ENCODE results near the gene SH3GLB2. TPM values are rescaled to one million over a fixed set of nuclear protein-coding genes. Genes with fewer than 3 reads are reported as not detected.

Gene SH3GLB2
- total and polyA plus RNA-seq, 10 of the 15 experiments (the other 5 are each of a cell fraction or from before 2014, with no cell fraction given): 0.21 to 61.3 (median 30.8) TPM

DNA sequence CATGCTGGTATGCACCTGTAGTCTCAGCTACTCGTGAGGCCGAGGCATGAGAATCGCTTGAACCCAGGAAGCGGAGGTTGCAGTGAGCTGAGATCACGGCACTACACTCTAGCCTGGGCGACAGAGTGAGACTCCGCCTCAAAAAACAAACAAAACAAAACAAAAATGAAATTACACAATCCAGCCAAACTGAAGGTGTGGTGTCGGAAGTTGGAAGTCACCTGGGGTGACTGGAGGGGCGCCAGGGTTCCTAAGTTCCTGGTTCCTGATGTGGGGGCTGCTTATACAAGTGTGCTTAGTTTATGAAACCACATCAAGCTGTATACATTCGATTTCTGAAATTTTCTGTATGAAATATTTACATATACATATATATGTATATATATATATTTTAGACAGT, 49.1 kb upstream of the SH3GLB2 start (continued):
- no peak for TF ChIP-seq NFXL1 (IDR thresholded peaks at IDR 0.05; ENCODE audit: borderline replicate concordance)

DNA sequence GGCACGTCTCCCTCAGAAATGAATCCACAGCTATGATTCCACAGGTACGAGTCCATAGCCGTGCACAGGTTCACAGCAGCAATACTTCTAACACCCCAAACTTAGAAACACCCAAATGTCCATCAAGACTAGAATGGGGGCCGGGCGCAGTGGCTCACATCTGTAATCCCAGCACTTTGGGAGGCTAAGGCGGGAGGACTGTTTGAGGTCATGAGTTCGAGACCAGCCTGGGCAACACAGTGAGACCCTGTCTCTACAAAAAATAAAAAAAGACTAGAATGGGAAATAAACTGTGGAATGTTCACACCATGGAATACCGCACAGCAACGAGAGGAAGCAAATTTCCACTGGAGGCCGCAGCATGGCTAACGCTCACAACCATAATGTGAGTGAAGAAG, 48.5 kb upstream of the SH3GLB2 start:
- ATAC-seq: no peak
- ChIA-PET CTCF (interaction anchor here (1.3 kb wide), 1 partner anchor 71 kb away, joined by 3 read pairs; no protein-coding TSS in a partner anchor), SMC1A (ENCODE audit: uncharacterized antibody, unreplicated experiment) (no interaction called here), RAD21 (ENCODE audit: unreplicated experiment) (no interaction called here), POLR2A (no interaction called here)
- FAIRE-seq: no peak
- Histone ChIP-seq H2AFZ (ENCODE audit: control insufficient read depth, low read depth, low read length) (no peak overlapping the region), H3K9me3 (replicated peaks; ENCODE audit: control insufficient read depth, insufficient read depth, low read length) (no peaks in the 10 kb centered on the region), H3K4me3 (no peak overlapping the region), H3K27ac (ENCODE audit: control insufficient read depth, insufficient read depth) (no peak overlapping the region), H3K4me1 (ENCODE audit: control insufficient read depth, insufficient read depth, low read length) (peaks cover 4% of the 10 kb centered on the region), H3K79me2 (ENCODE audit: control insufficient read depth, insufficient read depth, low read length) (peaks cover 4% of the 10 kb centered on the region), H3K27me3 (replicated peaks in 1 of 2; ENCODE audit: control insufficient read depth in 2 of 2, insufficient read depth in 2 of 2, low read length in 1 of 2) (no peaks in the 10 kb centered on the region), H3K9ac (ENCODE audit: control insufficient read depth, insufficient read depth, low read length) (no peak overlapping the region), H3K4me2 (ENCODE audit: control insufficient read depth, insufficient read depth) (no peak overlapping the region), H3K36me3 (ENCODE audit: control insufficient read depth in 2 of 2, insufficient read depth in 2 of 2, low read length in 1 of 2) (no peaks in the 10 kb centered on the region), H4K20me1 (ENCODE audit: control insufficient read depth, insufficient read depth) (no peaks in the 10 kb centered on the region)
- intact Hi-C loops (cut with micrococcal nuclease; ENCODE audit: unreplicated experiment) (no loop called here), in situ Hi-C loops (cut with MboI) (no loop called here)
- no peak for DNase-seq (ENCODE audit: low read depth, low spot score)
- TF ChIP-seq BACH1 (IDR thresholded peaks at IDR 0.05; ENCODE audit: borderline replicate concordance) (no peak), IKZF2 (IDR thresholded peaks at IDR 0.05) (no peak), RFX5 (IDR thresholded peaks at IDR 0.05; ENCODE audit: low read depth, low read length) (no peak), PAX5 (IDR thresholded peaks at IDR 0.05; ENCODE audit: borderline replicate concordance, low read depth, low read length) (no peak), RAD21 (IDR thresholded peaks at IDR 0.05; ENCODE audit: insufficient read depth, low read depth, low read length) (no peak), MYC (IDR thresholded peaks at IDR 0.05; ENCODE audit: insufficient read depth, insufficient read length, insufficient replicate concordance, low read length, severe bottlenecking) (no peak), KDM1A (IDR thresholded peaks at IDR 0.05; ENCODE audit: borderline replicate concordance) (no peak)
- TF ChIP-seq, protein P1, sequence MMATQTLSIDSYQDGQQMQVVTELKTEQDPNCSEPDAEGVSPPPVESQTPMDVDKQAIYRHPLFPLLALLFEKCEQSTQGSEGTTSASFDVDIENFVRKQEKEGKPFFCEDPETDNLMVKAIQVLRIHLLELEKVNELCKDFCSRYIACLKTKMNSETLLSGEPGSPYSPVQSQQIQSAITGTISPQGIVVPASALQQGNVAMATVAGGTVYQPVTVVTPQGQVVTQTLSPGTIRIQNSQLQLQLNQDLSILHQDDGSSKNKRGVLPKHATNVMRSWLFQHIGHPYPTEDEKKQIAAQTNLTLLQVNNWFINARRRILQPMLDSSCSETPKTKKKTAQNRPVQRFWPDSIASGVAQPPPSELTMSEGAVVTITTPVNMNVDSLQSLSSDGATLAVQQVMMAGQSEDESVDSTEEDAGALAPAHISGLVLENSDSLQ (IDR thresholded peaks at IDR 0.05): no peak
- TF ChIP-seq, protein P2, sequence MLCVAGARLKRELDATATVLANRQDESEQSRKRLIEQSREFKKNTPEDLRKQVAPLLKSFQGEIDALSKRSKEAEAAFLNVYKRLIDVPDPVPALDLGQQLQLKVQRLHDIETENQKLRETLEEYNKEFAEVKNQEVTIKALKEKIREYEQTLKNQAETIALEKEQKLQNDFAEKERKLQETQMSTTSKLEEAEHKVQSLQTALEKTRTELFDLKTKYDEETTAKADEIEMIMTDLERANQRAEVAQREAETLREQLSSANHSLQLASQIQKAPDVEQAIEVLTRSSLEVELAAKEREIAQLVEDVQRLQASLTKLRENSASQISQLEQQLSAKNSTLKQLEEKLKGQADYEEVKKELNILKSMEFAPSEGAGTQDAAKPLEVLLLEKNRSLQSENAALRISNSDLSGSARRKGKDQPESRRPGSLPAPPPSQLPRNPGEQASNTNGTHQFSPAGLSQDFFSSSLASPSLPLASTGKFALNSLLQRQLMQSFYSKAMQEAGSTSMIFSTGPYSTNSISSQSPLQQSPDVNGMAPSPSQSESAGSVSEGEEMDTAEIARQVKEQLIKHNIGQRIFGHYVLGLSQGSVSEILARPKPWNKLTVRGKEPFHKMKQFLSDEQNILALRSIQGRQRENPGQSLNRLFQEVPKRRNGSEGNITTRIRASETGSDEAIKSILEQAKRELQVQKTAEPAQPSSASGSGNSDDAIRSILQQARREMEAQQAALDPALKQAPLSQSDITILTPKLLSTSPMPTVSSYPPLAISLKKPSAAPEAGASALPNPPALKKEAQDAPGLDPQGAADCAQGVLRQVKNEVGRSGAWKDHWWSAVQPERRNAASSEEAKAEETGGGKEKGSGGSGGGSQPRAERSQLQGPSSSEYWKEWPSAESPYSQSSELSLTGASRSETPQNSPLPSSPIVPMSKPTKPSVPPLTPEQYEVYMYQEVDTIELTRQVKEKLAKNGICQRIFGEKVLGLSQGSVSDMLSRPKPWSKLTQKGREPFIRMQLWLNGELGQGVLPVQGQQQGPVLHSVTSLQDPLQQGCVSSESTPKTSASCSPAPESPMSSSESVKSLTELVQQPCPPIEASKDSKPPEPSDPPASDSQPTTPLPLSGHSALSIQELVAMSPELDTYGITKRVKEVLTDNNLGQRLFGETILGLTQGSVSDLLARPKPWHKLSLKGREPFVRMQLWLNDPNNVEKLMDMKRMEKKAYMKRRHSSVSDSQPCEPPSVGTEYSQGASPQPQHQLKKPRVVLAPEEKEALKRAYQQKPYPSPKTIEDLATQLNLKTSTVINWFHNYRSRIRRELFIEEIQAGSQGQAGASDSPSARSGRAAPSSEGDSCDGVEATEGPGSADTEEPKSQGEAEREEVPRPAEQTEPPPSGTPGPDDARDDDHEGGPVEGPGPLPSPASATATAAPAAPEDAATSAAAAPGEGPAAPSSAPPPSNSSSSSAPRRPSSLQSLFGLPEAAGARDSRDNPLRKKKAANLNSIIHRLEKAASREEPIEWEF (IDR thresholded peaks at IDR 0.05; ENCODE audit: insufficient replicate concordance, low read depth, low read length): no peak
- BruUV-seq (replicated peaks): no TSS peak
- WGBS (ENCODE audit: insufficient coverage, insufficient replicate concordance, low lambda C conversion rate, missing lambda C conversion rate): 80% methylated on average over 11 of the region's 11 CpGs
